VCaP (cell line): Measurements from ENCODE around the gene MICAL3.
A peak's percentile ranks its signal among the peaks of the same experiment; 100 is the strongest.

Experiments used
- H3K27ac ChIP-seq: fragments of 450-650 bp; 2 replicates; pipeline ENCODE4 v1.5.1; 2017
- CTCF ChIP-seq: fragments of 450-650 bp; conservative IDR thresholded peaks from 2 replicates; pipeline ENCODE4 v1.5.1; 2017; ENCODE audit warnings: mild to moderate bottlenecking, moderate library complexity

MICAL3 gene

GRCh38 chr22:17873804-17874203 is 150.6 kb downstream of the MICAL3 start:
- TF ChIP-seq CTCF = no peak
- H3K27ac ChIP-seq = no peak overlapping the region

- no peak overlapping the region for H3K27ac ChIP-seq
- TF ChIP-seq CTCF = no peak
These were observed 151.2 kb downstream of the MICAL3 start for GRCh38 chr22:17873116-17873515.

- no peak for TF ChIP-seq CTCF
These were observed 151.9 kb downstream of the MICAL3 start for GRCh38 chr22:17872471-17872870.

GRCh38 chr22:17871726-17872458 is 152.5 kb downstream of the MICAL3 start:
- H3K27ac ChIP-seq = no peak overlapping the region
- TF ChIP-seq CTCF = no peak

More at GRCh38 chr22:17872471-17872870, 151.9 kb downstream of the MICAL3 start:
- H3K27ac ChIP-seq = no peak overlapping the region

GRCh38 chr22:17870407-17870806 is 154.0 kb downstream of the MICAL3 start:
- H3K27ac ChIP-seq = peak overlapping the region; percentile 35; the same call in 1 of the 2 replicates
- TF ChIP-seq CTCF = no peak

- H3K27ac ChIP-seq = peak overlapping the region; percentile 35; the same call in 1 of the 2 replicates
- no peak for TF ChIP-seq CTCF
These were observed 154.9 kb downstream of the MICAL3 start for GRCh38 chr22:17869285-17870096.

GRCh38 chr22:17868771-17869170 is 155.6 kb downstream of the MICAL3 start:
- H3K27ac ChIP-seq = peak overlapping the region; percentile 35; the same call in 1 of the 2 replicates
- no peak for TF ChIP-seq CTCF
